NT2/D1 (cell line): ENCODE results near the gene FHOD3.

ENCODE experiments used
- SUZ12 ChIP-seq: IDR thresholded peaks from 2 replicates; pipeline ENCODE4 v1.6.1; 2011; ENCODE audit not compliant: insufficient read length, insufficient read depth; ENCODE audit errors: extremely low read depth
- YY1 ChIP-seq: IDR thresholded peaks from 2 replicates; pipeline ENCODE4 v1.6.1; 2011; ENCODE audit not compliant: insufficient read length, insufficient read depth
- ZNF274 ChIP-seq: IDR thresholded peaks from 2 replicates; pipeline ENCODE4 v1.6.1; 2011; ENCODE audit warnings: mild to moderate bottlenecking, low read depth, low read length

- no peak for TF ChIP-seq YY1
- no peak for TF ChIP-seq ZNF274
- no peak for TF ChIP-seq SUZ12
These were observed 37.3 kb downstream of the FHOD3 start for GRCh38 chr18:36334798-36335197.
